DND-41 (cell line): ENCODE results near the gene APCDD1L.

Source experiments
- ATAC-seq: fragments of 200-7000 bp; cut with Tn5 transposase; 3 replicates; pipeline ENCODE4 v1.9.1; 2021; ENCODE audit warnings: low read depth; ENCODE audit not compliant: insufficient read depth
- DNase-seq: peaks from one replicate; pipeline ENCODE4 v3.0.0-alpha.2; 2020
- H2AFZ ChIP-seq: 2 replicates; pipeline ENCODE4 v1.6.0; 2012; ENCODE audit warnings: low read depth, low read length
- H3K27ac ChIP-seq: 2 replicates; pipeline ENCODE4 v1.5.1; 2012; ENCODE audit warnings: low read length, inconsistent platforms
- H3K27me3 ChIP-seq: fragments of 200-600 bp; sonication (generic); 2 replicates; pipeline ENCODE4 v1.6.0; 2012; ENCODE audit warnings: low read length, mild to moderate bottlenecking, inconsistent platforms; ENCODE audit not compliant: insufficient read depth, poor library complexity
- H3K36me3 ChIP-seq: 2 replicates; pipeline ENCODE4 v1.5.1; 2012; ENCODE audit warnings: low read length, inconsistent platforms; ENCODE audit not compliant: insufficient read depth
- H3K4me1 ChIP-seq: 2 replicates; pipeline ENCODE4 v1.5.1; 2012; ENCODE audit warnings: mild to moderate bottlenecking, low read length; ENCODE audit not compliant: insufficient read depth
- H3K4me2 ChIP-seq: 2 replicates; pipeline ENCODE4 v1.6.0; 2012; ENCODE audit warnings: mild to moderate bottlenecking, moderate library complexity, low read length, inconsistent platforms; ENCODE audit not compliant: insufficient read depth
- H3K4me3 ChIP-seq, 2 experiments: fragments of 200-600 bp in 1 of 2; shearing (Covaris generic) in 1 of 2; 2 replicates each; pipeline ENCODE4 v1.5.1; 2012 to 2016; ENCODE audit warnings: inconsistent platforms in 2 of 2, low read length in 2 of 2, mild to moderate bottlenecking in 2 of 2, low read depth in 1 of 2, moderate library complexity in 1 of 2
- H3K79me2 ChIP-seq: 2 replicates; pipeline ENCODE4 v1.6.0; 2012; ENCODE audit warnings: low read length, inconsistent platforms; ENCODE audit not compliant: insufficient read depth
- H3K9ac ChIP-seq: 2 replicates; pipeline ENCODE4 v1.6.0; 2012; ENCODE audit warnings: low read depth, mild to moderate bottlenecking, inconsistent platforms, low read length, moderate library complexity
- H3K9me3 ChIP-seq: 2 replicates; pipeline ENCODE4 v1.5.1; 2012; ENCODE audit warnings: low read length, moderate library complexity, mild to moderate bottlenecking, inconsistent platforms; ENCODE audit not compliant: insufficient read depth, severe bottlenecking
- H4K20me1 ChIP-seq: 2 replicates; pipeline ENCODE4 v1.6.0; 2012; ENCODE audit warnings: low read length; ENCODE audit not compliant: insufficient read depth
- EZH2 ChIP-seq: IDR thresholded peaks from 3 replicates; pipeline ENCODE4 v1.6.1; 2012; ENCODE audit warnings: borderline replicate concordance, low read depth, mild to moderate bottlenecking, moderate library complexity, low read length, inconsistent platforms; ENCODE audit not compliant: severe bottlenecking
- TF ChIP-seq, protein P1 (sequence below): IDR thresholded peaks from 2 replicates; pipeline ENCODE4 v1.5.1; 2012; ENCODE audit warnings: borderline replicate concordance, low read length, moderate library complexity, mild to moderate bottlenecking; ENCODE audit not compliant: poor library complexity, severe bottlenecking; ENCODE audit errors: extremely low read depth

The APCDD1L gene

DNA sequence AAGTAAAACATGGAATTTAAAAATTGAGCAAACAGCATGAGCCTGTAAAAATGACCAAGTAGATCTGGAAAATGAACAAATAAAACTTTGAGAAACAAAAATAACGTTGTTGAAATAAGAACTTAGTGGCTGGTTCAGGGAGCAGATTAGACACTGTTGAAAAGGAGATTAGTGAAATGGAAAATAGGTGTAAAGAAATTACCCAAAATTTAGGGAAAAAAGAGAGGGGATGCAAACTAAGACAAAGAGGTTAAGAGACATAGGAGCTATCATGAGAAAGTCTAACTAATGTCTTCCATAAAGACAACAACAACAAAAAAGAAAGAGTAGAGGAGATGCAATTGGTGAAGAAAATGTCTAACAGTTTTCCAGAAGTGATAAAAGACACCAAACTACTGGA lies 29.0 kb downstream of the APCDD1L start:
- no peak for TF ChIP-seq EZH2
- TF ChIP-seq, protein P1, sequence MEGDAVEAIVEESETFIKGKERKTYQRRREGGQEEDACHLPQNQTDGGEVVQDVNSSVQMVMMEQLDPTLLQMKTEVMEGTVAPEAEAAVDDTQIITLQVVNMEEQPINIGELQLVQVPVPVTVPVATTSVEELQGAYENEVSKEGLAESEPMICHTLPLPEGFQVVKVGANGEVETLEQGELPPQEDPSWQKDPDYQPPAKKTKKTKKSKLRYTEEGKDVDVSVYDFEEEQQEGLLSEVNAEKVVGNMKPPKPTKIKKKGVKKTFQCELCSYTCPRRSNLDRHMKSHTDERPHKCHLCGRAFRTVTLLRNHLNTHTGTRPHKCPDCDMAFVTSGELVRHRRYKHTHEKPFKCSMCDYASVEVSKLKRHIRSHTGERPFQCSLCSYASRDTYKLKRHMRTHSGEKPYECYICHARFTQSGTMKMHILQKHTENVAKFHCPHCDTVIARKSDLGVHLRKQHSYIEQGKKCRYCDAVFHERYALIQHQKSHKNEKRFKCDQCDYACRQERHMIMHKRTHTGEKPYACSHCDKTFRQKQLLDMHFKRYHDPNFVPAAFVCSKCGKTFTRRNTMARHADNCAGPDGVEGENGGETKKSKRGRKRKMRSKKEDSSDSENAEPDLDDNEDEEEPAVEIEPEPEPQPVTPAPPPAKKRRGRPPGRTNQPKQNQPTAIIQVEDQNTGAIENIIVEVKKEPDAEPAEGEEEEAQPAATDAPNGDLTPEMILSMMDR, result no peak
- Histone ChIP-seq H4K20me1 (no peaks in the 10 kb centered on the region), H3K27ac (no peak overlapping the region), H3K27me3 (no peaks in the 10 kb centered on the region), H3K79me2 (no peaks in the 10 kb centered on the region), H3K9me3 (peaks cover 28% of the 10 kb centered on the region), H3K4me2 (no peak overlapping the region), H3K4me3 (no peak overlapping the region), H3K36me3 (no peaks in the 10 kb centered on the region), H3K9ac (no peak overlapping the region), H3K4me1 (no peaks in the 10 kb centered on the region), H2AFZ (no peak overlapping the region)
- DNase-seq (no peak), ATAC-seq (no peak)

DNA sequence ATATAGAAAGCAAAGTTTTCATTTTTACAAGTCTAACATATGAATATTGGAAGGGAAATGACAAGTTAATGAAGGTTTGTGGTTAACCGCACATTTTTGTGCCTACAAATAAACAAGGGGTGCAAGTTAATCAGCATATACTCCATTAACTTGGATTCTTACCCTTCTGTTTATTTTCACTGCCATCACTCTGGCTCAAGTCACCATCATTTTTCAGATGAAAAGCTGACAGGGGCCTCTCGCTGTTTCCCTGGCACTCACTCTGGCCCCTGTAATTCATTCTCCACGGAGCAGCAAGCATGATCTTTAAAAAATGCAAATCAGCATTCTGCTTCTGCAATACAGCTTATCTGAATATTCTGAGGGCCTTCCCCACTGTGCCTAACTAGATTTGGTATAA lies 29.8 kb downstream of the APCDD1L start:
- Histone ChIP-seq H4K20me1 (no peaks in the 10 kb centered on the region), H3K4me3 (no peak overlapping the region), H3K9me3 (peaks cover 34% of the 10 kb centered on the region), H3K4me1 (no peaks in the 10 kb centered on the region), H3K4me2 (no peak overlapping the region), H3K27me3 (no peaks in the 10 kb centered on the region), H3K27ac (no peak overlapping the region), H3K79me2 (no peaks in the 10 kb centered on the region), H2AFZ (no peak overlapping the region), H3K36me3 (no peaks in the 10 kb centered on the region), H3K9ac (no peak overlapping the region)
- ATAC-seq, result no peak
- TF ChIP-seq, protein P1, result no peak
- no peak for TF ChIP-seq EZH2
- no peak for DNase-seq

- Histone ChIP-seq H2AFZ (no peak overlapping the region), H3K36me3 (no peaks in the 10 kb centered on the region), H3K27ac (no peak overlapping the region), H3K4me1 (no peaks in the 10 kb centered on the region), H3K79me2 (no peaks in the 10 kb centered on the region), H3K9ac (no peak overlapping the region), H3K27me3 (no peaks in the 10 kb centered on the region), H3K4me2 (no peak overlapping the region), H4K20me1 (no peaks in the 10 kb centered on the region), H3K9me3 (peaks cover 35% of the 10 kb centered on the region), H3K4me3 (no peak overlapping the region)
- TF ChIP-seq, protein P1, result no peak
- TF ChIP-seq EZH2, result no peak
- DNase-seq, result no peak
- ATAC-seq, result no peak
Measured at GRCh38 chr20:58483470-58483869, 31.7 kb downstream of the APCDD1L start.

GRCh38 chr20:58483051-58483450 lies 32.1 kb downstream of the APCDD1L start:
- peaks cover 39% of the 10 kb centered on the region for H3K9me3 ChIP-seq
- H3K4me1 ChIP-seq, result no peaks in the 10 kb centered on the region
- DNase-seq, result no peak
- no peak overlapping the region for H2AFZ ChIP-seq
- H3K36me3 ChIP-seq, result no peaks in the 10 kb centered on the region
- H3K27ac ChIP-seq, result no peak overlapping the region
- no peak overlapping the region for H3K4me3 ChIP-seq
- no peaks in the 10 kb centered on the region for H3K27me3 ChIP-seq
- no peaks in the 10 kb centered on the region for H3K79me2 ChIP-seq
- H3K4me2 ChIP-seq, result no peak overlapping the region
- H3K9ac ChIP-seq, result no peak overlapping the region
- no peak for ATAC-seq
- TF ChIP-seq EZH2, result no peak
- TF ChIP-seq, protein P1, result no peak
- H4K20me1 ChIP-seq, result no peaks in the 10 kb centered on the region
